Coronary artery (tissue), 2 donors: ENCODE measurements around the gene TTC28.

Experiments used
- DNase-seq: peaks from one replicate; pipeline ENCODE4 v3.0.0-alpha.2; 2017; ENCODE audit warnings: low spot score
- H3K27ac ChIP-seq, 2 donors: fragments of 200-600 bp; sonication (generic); one replicate each; pipeline ENCODE4 v1.5.1; 2016 to 2019
- H3K4me3 ChIP-seq: fragments of 200-600 bp; sonication (generic); 2 replicates; pipeline ENCODE4 v1.5.1; 2016; ENCODE audit warnings: mild to moderate bottlenecking, moderate library complexity
- CTCF ChIP-seq: fragments of 200-600 bp; sonication (generic); IDR thresholded peaks from one replicate; pipeline ENCODE4 v1.5.1; 2019; ENCODE audit warnings: antibody characterized with exemption

TTC28 gene

GRCh38 chr22:28597665-28598064 is 82.0 kb downstream of the TTC28 start:
- no peak for DNase-seq
- TF ChIP-seq CTCF = no peak
- Histone ChIP-seq H3K27ac (no peak overlapping the region), H3K4me3 (no peak overlapping the region)

DNA sequence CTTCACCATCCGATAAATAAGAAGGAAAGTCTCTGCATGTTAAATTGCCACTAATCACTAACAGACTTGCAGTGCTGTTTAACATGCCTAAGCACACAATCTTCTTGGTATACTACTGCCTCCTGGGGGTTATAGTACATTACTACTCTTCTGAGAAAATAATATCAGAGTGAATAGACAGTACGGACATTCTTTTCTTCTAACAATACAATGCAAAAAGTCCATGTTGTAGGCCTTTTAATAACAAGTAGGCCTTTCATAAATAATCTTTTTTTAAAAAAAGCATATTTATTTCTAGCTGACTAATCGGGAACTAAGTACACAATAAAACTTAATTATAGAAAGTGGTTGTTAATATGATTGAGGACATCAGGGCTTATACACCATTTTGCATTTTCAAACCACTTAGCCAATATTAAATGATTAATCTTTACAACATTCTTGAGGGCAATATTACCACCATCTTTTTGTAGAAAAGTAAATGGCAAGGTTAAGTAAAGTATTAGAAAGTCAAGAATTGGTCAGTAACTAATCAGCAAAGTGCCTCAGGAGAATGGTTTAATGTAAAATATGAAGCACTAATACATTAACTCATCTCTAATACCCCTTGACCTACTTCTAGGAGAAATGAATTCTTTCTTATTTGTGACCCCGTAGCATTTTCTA is 84.7 kb downstream of the TTC28 start:
- H3K27ac ChIP-seq = no peak overlapping the region
- TF ChIP-seq CTCF = peak; percentile 65
- no peak for DNase-seq
- H3K4me3 ChIP-seq = no peak overlapping the region

- no peak for DNase-seq
- no peak for TF ChIP-seq CTCF
- Histone ChIP-seq H3K4me3 (no peak overlapping the region), H3K27ac (no peak overlapping the region)
These were observed 85.4 kb downstream of the TTC28 start for GRCh38 chr22:28594076-28594796.

- Histone ChIP-seq H3K4me3 (no peak overlapping the region), H3K27ac (no peak overlapping the region)
- TF ChIP-seq CTCF = no peak
- no peak for DNase-seq
These were observed 86.3 kb downstream of the TTC28 start for GRCh38 chr22:28593299-28593698.

- TF ChIP-seq CTCF = no peak
- Histone ChIP-seq H3K4me3 (no peak overlapping the region), H3K27ac (no peak overlapping the region)
- DNase-seq = no peak
These were observed 90.4 kb downstream of the TTC28 start for GRCh38 chr22:28589102-28589750.

GRCh38 chr22:28585324-28585723 is 94.3 kb downstream of the TTC28 start:
- no peak for DNase-seq
- Histone ChIP-seq H3K4me3 (no peak overlapping the region), H3K27ac (no peak overlapping the region)
- no peak for TF ChIP-seq CTCF
